VCaP (cell line): ENCODE results near the gene ROBO2.

ENCODE experiments used
- H3K27ac ChIP-seq: fragments of 450-650 bp; 2 replicates; pipeline ENCODE4 v1.5.1; 2017
- TF ChIP-seq, protein P1 (sequence below): fragments of 450-650 bp; conservative IDR thresholded peaks from 2 replicates; pipeline ENCODE4 v1.5.1; 2017; ENCODE audit warnings: mild to moderate bottlenecking, moderate library complexity

Gene ROBO2

DNA sequence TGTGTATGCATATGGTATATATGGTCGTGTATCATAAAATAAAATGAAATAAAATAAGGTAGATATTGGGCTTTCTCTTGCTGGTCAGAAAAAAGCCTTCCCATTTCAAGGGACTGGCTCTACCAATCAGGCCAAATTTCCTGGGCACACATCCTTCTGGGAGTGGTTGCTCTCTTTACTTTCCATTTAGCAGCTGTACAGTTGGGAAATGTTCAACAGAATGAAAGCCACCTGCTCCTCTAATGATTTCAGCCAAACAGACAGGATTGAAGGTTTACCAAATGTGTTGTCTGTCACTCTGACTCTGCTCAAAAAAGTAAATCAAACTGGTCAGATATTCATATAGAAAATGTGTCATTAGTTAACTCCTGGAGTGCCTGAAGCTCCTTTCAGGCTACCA, 380.4 kb downstream of the ROBO2 start:
- H3K27ac ChIP-seq = no peak overlapping the region
- TF ChIP-seq, protein P1, sequence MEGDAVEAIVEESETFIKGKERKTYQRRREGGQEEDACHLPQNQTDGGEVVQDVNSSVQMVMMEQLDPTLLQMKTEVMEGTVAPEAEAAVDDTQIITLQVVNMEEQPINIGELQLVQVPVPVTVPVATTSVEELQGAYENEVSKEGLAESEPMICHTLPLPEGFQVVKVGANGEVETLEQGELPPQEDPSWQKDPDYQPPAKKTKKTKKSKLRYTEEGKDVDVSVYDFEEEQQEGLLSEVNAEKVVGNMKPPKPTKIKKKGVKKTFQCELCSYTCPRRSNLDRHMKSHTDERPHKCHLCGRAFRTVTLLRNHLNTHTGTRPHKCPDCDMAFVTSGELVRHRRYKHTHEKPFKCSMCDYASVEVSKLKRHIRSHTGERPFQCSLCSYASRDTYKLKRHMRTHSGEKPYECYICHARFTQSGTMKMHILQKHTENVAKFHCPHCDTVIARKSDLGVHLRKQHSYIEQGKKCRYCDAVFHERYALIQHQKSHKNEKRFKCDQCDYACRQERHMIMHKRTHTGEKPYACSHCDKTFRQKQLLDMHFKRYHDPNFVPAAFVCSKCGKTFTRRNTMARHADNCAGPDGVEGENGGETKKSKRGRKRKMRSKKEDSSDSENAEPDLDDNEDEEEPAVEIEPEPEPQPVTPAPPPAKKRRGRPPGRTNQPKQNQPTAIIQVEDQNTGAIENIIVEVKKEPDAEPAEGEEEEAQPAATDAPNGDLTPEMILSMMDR = no peak

DNA sequence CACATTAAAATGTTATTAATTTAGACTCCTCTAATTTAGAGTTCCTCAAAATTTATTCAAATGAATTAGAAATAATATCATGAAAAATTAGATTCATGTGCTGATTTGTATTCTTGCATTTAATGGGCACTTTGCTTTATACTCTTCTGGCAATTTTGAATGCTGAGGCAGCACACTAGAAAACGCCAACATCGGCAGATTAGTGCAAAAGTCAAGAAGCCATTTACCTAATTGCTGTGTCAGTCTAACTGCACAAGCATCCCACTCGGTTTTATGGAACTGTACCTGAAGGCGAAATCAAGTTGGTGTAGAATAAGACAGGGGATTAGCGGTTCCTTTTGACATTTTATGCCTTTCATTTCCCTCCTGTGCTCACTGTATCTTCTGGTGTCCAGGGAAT, 382.0 kb downstream of the ROBO2 start:
- TF ChIP-seq, protein P1 = no peak
- H3K27ac ChIP-seq = no peak overlapping the region

DNA sequence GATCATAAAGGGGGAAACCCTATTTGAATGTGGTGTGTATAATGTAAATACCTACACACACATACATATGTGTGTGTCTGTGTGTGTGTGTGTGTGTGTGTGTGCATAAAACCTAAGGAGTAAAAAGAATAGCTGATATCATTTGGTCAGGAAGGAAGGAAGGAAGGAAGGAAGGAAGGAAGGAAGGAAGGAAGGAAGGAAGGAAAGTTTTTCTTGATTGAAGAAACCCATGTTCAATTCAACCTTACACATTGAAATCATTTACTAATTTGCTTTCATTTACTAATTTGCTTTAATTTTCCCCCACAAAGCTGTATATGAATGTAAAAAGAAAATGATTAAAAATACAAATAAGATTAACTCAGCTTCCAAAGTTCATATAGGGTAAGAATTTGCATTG, 386.6 kb downstream of the ROBO2 start:
- TF ChIP-seq, protein P1 = no peak
- no peak overlapping the region for H3K27ac ChIP-seq

DNA sequence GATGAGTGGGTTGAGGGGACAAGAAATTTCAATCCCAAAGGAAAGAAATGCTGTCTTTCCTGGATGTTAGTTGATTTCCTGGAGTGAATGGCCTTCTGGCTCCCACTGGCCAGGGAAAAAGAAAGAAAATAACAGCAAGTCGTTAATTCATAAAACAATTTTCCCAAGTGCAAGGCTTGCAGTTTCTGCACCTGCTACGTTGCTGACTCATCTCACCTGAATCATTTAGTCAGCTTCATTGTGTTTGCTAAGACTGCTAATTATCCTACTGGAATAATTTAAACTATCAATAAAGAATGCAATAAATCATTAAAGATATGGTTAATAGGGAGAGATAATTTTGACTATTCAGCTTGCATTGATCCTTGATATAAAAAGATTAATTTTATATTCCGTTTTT, 387.6 kb downstream of the ROBO2 start:
- no peak overlapping the region for H3K27ac ChIP-seq
- TF ChIP-seq, protein P1 = no peak

DNA sequence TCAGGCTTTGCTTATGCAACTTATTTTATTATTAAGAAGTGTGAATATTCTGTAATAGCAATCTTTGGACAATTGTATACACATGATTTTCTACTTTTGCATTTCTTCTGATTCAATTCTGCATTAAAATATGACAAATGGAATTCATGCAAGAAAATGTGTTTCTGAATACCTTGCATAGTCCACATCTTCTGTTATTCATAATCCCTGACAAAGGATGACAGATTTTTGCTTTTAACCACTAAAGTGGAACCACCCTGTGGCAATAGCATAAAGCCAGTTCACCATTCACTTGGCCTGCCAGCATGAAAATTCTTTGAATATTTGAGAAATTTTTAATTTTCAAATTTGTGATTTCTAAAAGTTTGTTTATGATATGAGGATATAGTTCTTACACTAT, 397.0 kb downstream of the ROBO2 start:
- TF ChIP-seq, protein P1 = no peak
- no peak overlapping the region for H3K27ac ChIP-seq

DNA sequence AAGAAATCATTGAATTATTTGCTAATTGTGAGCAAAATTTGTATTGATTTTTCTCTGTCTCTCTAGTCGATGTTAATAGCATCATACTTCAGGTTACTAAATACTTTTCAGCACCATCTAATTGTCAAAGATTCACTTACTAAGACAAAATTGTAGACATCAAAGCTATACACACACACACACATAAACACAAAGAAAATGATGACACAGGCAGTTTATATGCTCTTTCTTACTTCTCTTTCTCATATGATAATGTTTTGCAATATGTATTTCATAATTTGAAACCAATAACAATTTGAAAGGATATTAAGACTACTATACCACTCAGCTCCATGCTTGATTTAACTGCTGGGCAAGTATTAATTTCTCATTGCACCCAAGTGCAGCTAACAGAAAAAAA, 406.2 kb downstream of the ROBO2 start:
- H3K27ac ChIP-seq = no peak overlapping the region
- TF ChIP-seq, protein P1 = no peak

DNA sequence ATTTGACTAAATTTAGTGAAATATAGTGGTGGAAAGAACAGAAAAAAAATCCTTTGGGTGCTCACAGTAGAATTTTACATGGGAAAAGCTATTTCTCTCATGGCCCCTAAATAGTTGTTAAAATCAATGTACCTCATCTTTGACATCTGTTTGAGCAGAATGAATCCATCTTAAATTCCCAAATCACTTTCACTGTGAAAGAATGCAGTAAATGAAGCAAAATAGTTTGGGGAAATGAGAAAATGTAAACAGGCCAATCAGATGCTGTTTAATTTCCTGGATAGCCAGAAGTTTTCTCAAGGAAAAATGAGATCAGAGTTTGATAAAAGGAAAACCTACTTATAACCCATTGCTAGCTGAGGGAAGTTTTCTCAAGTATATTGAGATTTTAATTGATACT, 406.9 kb downstream of the ROBO2 start:
- TF ChIP-seq, protein P1 = no peak

More for the DNA sequence above, 406.9 kb downstream of the ROBO2 start:
- no peak overlapping the region for H3K27ac ChIP-seq
